Stimulated activated CD8-positive, alpha-beta memory T cell treated with anti-CD3 and anti-CD28 coated beads, Interleukin-15, amount 100 ng/mL, for 48 hours (primary cell): ENCODE data around the gene BCOR.

ENCODE experiments used
- DNase-seq, 2 donors: peaks; one replicate each; pipeline ENCODE4 v3.0.0-alpha.2; 2020; ENCODE audit warnings: low read depth in 2 of 2

The BCOR gene

GRCh38 chrX:40003428-40004245 lies 94.1 kb downstream of the BCOR start:
- no peak for DNase-seq

DNA sequence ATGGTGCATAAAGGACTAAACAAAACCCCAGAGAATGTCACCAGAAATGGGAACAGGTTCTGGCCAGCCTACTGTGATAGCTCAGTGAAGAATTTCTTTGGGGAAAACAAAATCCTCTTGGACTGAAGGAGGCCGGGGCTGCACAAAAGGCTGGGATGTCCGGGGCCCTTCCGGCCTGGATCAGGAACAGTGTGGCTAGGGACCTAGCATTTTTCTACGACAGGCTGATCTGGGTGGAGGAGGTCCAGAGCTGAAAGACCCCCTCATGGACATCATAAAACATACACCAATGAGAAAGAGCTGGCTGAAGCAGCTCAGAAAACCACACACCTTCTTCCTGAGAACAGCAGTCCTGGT lies 94.7 kb downstream of the BCOR start:
- DNase-seq: no peak
